KG1 (cell line): ENCODE measurements around the gene NFS1.
"Not testable (repeated sequence)": the region's sequence is repeated elsewhere in the genome, so short reads cannot be mapped to it uniquely, and the experiment has no call there.

Experiments used
- DNase-seq: peaks from one replicate; lab custom pipeline; 2025; lab: John Stamatoyannopoulos, UW

NFS1 gene

GRCh38 chr20:35709259-35709658 lies 10.1 kb upstream of the NFS1 start:
- DNase-seq = no peak

DNA sequence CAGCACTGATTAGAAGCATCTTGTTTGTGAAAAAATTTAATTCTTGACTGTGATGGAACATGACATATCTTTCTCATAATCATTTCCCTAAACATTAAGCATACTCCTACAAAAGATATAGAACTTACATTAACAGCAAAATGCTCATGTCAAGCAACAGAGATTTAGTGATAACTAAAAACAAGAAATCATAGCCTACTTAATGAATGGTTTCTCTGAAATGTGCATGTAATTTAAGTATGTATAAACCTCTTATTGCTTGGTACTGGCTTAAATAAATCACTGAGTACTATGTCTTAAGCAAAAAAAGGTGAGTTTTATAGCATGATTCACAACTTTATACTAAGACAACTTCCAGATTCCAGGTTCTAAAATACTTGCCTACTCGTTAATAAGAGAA lies 9.3 kb upstream of the NFS1 start:
- no peak for DNase-seq

DNA sequence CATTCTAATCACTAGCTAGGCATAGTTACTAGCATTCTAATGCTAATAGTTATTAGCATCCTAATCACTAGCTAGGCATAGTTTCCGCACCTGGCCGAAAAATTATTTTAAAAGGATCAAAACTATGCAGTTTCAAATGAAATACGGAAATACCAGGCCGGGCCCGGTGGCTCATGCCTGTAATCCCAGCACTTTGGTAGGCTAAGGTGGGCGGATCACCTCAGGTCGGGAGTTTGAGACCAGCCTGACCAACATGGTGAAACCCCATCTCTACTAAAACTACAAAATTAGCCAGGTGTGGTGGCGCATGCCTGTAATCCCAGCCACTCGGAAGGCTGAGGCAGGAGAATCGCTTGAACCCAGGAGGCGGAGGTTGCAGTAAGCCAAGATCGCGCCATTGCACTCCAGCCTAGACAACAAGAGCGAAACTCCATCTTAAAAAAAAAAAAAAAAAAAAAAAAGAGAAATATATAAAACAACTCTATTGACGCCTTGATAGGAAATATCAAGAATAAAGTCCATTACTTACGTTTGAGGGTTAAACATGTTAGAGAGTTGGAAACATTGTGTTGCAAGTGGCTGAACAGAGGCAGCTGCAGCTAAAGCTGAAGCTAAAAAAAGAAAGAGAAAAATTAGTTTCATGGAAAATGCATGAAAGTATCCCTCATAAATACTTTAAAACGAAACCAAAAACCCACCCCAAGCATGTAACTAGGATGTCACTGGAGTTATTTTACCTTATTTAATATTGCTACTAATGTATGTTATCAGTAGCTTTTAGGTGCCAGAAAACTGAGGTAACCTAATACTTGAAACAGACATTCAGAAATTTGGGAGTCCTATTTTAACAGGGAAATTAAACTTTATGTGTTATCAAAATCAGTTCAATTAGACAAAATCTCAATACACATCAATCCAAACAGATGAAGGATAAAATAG lies 7.7 kb upstream of the NFS1 start:
- not testable (repeated sequence) for DNase-seq

GRCh38 chr20:35705894-35706293 lies 6.7 kb upstream of the NFS1 start:
- DNase-seq = not testable (repeated sequence)

GRCh38 chr20:35704514-35705261 lies 5.5 kb upstream of the NFS1 start:
- no peak for DNase-seq

GRCh38 chr20:35702824-35703695 lies 3.9 kb upstream of the NFS1 start:
- DNase-seq = no peak

GRCh38 chr20:35702051-35702823 lies 3.1 kb upstream of the NFS1 start:
- no peak for DNase-seq

DNA sequence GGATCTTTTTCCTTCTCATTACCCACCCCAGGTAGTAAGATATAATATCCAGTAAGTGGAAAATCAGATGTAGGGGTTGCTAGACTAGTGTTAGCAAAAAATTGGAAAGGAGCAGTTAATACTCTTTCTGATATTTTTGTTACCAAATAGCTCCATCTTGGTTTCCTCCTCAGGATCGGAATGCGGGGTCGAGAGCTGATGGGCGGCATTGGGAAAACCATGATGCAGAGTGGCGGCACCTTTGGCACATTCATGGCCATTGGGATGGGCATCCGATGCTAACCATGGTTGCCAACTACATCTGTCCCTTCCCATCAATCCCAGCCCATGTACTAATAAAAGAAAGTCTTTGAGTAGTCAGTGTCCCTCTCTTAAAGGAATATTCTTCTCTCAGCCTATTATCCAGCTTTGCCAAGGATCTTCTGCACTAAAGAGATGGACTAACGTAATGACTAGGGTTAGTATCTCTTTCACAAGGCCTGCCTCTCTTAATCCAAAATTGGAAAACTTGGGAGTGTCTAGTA lies 1.5 kb upstream of the NFS1 start:
- DNase-seq = no peak

- DNase-seq = no peak
Measured at GRCh38 chr20:35699957-35700624, 939 bp upstream of the NFS1 start.

DNA sequence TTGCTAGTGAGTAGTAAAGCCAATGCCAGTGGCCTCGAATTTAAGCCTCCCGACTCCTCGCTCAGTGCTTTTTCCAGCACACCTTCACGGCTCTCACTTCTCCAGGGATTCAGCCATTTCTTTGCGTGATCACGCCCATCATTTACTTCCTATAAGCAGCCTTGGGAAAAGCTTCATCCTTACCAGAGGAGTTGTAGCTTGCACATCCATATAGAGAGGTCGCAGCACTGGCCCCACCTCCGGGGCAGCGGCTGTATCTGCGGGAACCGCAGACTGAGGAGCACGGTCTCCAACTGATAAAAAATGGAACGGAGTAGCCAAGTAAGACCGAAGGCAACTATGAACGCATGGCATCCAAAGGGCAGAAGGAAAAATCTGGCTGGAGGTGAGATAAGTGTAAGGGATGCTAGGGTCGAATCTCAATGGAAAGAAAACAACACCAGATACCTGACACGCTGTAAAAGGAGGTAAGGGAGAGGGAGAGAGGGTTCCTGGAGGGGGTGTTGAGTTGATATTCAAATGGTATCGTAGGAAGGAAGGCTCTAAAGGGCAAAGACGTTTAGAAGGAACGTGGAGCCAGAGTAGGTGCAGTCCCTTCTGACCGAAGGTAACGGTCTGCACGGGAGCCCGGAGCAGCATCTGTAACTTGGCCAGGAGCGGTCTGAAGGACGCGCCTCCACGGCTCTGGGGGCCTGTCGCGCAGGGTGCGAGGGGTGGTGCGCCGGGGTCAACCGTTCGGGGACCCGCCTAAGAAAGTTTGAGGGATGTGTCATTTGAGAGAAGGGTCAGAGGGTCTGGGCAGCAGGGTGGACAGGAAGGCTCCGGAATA lies 640 bp downstream of the NFS1 start:
- DNase-seq = no peak

DNA sequence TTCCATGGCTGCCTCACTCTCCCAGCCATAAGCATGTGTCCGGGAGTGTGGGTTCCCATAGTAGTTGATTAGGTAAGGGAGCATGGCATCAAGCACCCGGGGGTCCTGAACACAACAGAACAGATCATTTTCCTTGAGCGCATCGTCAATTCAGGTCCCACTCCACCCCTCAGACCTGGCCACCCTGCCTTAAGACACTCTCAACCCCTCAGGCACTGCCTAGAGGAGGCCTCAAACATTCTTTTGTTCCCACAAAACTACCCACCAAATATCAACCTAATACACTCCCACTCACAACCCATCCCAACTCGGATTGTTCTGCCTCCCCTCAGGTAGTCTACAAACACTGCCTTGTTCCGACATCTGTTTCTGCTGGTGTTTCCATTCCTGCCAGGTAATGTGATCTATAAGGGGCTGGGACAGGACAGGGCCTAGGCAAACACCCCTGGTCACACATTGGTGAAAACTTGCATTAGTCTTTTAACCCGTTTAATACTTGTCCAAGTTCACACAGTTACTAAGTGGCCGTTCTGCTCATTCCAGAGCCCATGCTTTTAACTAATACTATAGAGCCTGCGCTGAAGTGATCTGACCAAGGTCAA lies 1.4 kb downstream of the NFS1 start:
- DNase-seq = no peak

DNA sequence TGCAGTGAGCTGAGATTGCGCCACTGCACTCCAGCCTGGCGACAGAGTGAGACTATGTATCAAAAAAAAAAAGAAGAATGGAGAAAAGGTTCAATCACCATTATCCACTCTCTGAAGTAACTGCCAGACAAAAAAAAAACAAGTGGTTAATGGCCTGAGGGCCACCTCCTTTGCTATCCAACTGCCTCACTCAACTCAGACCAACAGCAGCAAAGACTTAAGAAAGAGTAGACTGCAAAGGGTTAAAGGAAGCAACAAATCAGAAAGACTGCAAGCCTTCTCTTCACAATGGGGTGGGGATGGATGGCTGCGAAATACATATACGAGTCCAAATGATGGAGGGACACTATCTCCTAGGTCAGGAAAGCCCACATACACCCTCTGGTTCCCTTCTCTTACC lies 3.2 kb downstream of the NFS1 start:
- no peak for DNase-seq

DNA sequence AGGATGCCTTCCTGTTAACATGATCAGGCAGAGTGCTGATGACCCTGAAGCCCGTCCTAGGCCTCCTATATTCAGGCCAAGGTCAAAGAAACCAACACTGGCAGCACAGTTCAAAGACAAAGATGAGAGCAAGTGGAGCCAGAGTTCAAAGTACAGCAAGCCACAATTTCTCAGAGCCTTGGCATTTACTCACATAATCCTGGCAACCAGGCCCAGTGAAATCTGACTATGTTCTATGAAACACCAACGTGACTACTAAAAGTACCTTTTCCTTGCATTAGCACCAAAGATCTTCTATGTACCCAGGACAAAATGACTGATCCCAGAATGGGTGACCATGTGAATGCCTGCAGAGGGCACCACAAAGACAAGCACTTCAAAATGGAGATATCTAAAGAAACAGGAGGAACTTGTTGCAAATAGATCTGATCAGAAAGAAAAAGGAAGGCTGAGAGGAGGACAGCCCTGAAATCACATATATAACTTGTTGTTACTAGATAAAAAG lies 3.9 kb downstream of the NFS1 start:
- no peak for DNase-seq

GRCh38 chr20:35690265-35690664 lies 8.9 kb downstream of the NFS1 start:
- DNase-seq = no peak

DNA sequence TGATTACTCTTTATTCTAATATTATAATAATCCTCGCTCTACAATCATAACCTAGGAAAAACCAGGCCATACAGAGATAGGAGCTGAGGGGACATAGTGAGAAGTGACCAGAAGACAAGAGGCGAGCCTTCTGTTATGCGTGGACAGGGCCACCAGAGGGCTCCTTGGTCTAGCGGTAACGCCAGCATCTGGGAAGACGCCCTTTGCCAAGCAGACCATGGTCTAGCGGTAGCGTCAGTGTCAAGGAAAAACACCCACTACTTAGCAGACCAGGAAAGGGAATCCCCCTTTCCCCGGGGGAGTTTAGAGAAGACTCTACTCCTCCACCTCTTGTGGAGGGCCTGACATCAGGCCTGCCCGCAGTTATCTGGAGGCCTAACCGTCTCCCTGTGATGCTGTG lies 12.3 kb downstream of the NFS1 start:
- not testable (repeated sequence) for DNase-seq

DNA sequence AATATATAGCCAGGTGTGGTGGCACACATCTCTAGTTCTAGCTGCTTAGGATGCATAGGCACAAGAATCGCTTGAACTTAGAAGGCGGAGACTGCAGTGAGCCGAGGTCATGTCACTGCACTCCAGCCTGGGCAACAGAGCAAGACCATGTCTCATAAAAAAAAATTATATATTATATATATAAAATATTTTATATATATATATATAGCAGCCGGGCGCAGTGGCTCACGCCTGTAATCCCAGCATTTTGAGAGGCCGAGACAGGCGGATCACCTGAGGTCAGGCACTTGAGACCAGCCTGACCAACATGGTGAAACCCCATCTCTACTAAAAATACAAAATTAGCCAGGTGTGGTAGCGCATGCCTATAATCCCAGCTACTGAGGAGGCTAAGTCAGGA lies 13.8 kb downstream of the NFS1 start:
- not testable (repeated sequence) for DNase-seq

DNA sequence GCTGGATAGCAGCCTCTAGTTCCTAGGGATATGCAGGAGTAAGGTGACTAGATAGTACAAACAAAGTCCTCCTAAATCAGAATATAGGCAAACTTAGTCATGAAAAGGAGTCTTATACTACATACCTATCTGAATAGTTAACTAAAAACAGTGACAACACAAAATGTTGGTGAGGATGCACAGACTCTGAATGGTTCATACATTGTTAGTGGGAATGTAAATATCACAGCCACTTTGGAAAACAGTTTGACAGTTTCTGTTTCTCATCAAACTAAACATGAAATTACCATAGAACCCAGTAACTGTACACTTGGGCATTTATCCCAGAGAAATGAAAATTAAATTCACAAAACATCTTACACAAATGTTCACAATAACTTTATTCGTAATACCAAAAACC lies 17.2 kb downstream of the NFS1 start:
- DNase-seq = no peak

GRCh38 chr20:35680452-35681183 lies 18.5 kb downstream of the NFS1 start:
- DNase-seq = no peak
